H1 (cell line): Measurements from ENCODE around the gene CIITA. TPM values are rescaled to one million over a fixed set of nuclear protein-coding genes. Genes with fewer than 3 reads are reported as not detected.

Experiments
- CTCF ChIA-PET: fragments of 300-600 bp; sonication (Branson Sonifier 250); formaldehyde crosslinking; loops from one replicate; lab custom pipeline; 2021; ENCODE audit not compliant: partially characterized antibody; lab: Charles Lee
- POLR2A ChIA-PET: fragments of 300-600 bp; sonication (Branson Sonifier 250); formaldehyde crosslinking; loops from one replicate; lab custom pipeline; 2021; ENCODE audit warnings: inconsistent platforms; ENCODE audit not compliant: partially characterized antibody; lab: Charles Lee
- DNase-seq, 2 experiments: peaks; one replicate each; pipeline versions ENCODE4 v3.0.0 to v3.0.0-alpha.2; 2010 to 2022; ENCODE audit warnings: low spot score in 2 of 2, low read depth in 1 of 2, mixed read lengths in 1 of 2
- FAIRE-seq: peaks from 2 replicates; lab custom pipeline; 2011; peaks lifted over from hg19 to GRCh38; lab: Jason Lieb, UNC
- H2AFZ ChIP-seq: 2 replicates; pipeline ENCODE4 v1.8.1; 2012; ENCODE audit warnings: low read length, inconsistent platforms
- H2AK5ac ChIP-seq: 2 replicates; pipeline ENCODE4 v1.6.1; 2013; ENCODE audit warnings: low read depth, low read length
- H2BK120ac ChIP-seq: replicated peaks from 2 replicates; pipeline ENCODE3; 2013; ENCODE audit warnings: low read depth, low read length, inconsistent platforms
- H2BK12ac ChIP-seq: 2 replicates; pipeline ENCODE4 v1.6.1; 2013; ENCODE audit warnings: low read depth, low read length
- H2BK15ac ChIP-seq: 2 replicates; pipeline ENCODE4 v1.6.1; 2013; ENCODE audit warnings: low read length
- H2BK20ac ChIP-seq: 2 replicates; pipeline ENCODE4 v1.6.1; 2013; ENCODE audit warnings: low read length
- H2BK5ac ChIP-seq: 2 replicates; pipeline ENCODE4 v1.6.1; 2013; ENCODE audit warnings: low read depth, low read length
- H3K14ac ChIP-seq: 2 replicates; pipeline ENCODE4 v1.6.1; 2013; ENCODE audit warnings: inconsistent platforms; ENCODE audit not compliant: insufficient read length
- H3K18ac ChIP-seq: 2 replicates; pipeline ENCODE4 v1.6.1; 2013; ENCODE audit warnings: low read length; ENCODE audit errors: extremely low read depth
- H3K23ac ChIP-seq: 2 replicates; pipeline ENCODE4 v1.6.1; 2013; ENCODE audit warnings: inconsistent platforms; ENCODE audit not compliant: insufficient read length
- H3K23me2 ChIP-seq: 2 replicates; pipeline ENCODE4 v1.6.1; 2013; ENCODE audit warnings: low read depth, low read length
- H3K27ac ChIP-seq: 2 replicates; pipeline ENCODE4 v1.6.1; 2011; ENCODE audit warnings: low read depth, low read length, inconsistent platforms
- H3K27me3 ChIP-seq, 4 experiments: replicated peaks in 1 of 4; 1 replicate in 1 of 4; 2 replicates in 3 of 4; pipeline versions ENCODE4 v1.6.1 to v1.8.1; 2011 to 2013; ENCODE audit warnings: low read length in 3 of 4, mild to moderate bottlenecking in 3 of 4, inconsistent platforms in 2 of 4, mixed read lengths in 2 of 4, moderate library complexity in 1 of 4; ENCODE audit not compliant: control insufficient read depth in 3 of 4, insufficient read depth in 3 of 4; ENCODE audit errors: extremely low read depth in 1 of 4
- H3K36me3 ChIP-seq, 4 experiments: 2 replicates each; pipeline versions ENCODE4 v1.6.1 to v1.8.1; 2011 to 2013; ENCODE audit warnings: mild to moderate bottlenecking in 4 of 4, low read length in 3 of 4, moderate library complexity in 2 of 4, control low read depth in 1 of 4, inconsistent platforms in 1 of 4; ENCODE audit not compliant: insufficient read depth in 4 of 4, control insufficient read depth in 2 of 4
- H3K4ac ChIP-seq: replicated peaks from 2 replicates; pipeline ENCODE3; 2013; ENCODE audit warnings: low read length, low read depth, mixed read lengths, inconsistent platforms; ENCODE audit not compliant: insufficient read length
- H3K4me1 ChIP-seq, 4 experiments: replicated peaks in 1 of 4; 1 replicate in 1 of 4; 2 replicates in 3 of 4; pipeline versions ENCODE4 v1.6.1 to v1.8.1; 2011 to 2013; ENCODE audit warnings: low read length in 3 of 4, inconsistent platforms in 2 of 4, mixed read lengths in 1 of 4; ENCODE audit not compliant: insufficient read depth in 4 of 4, control insufficient read depth in 3 of 4
- H3K4me2 ChIP-seq, 2 experiments: 2 replicates each; pipeline versions ENCODE4 v1.6.1 to v1.8.1; 2011 to 2013; ENCODE audit warnings: low read depth in 2 of 2, low read length in 2 of 2, control low read depth in 1 of 2, inconsistent platforms in 1 of 2, mild to moderate bottlenecking in 1 of 2; ENCODE audit not compliant: insufficient read depth in 1 of 2
- H3K4me3 ChIP-seq, 4 experiments: fragments of 200-600, 300-600 bp in 1 of 4; sonication (generic), shearing (Covaris generic), sonication (Bioruptor Twin) in 1 of 4; 2 replicates each; pipeline versions ENCODE4 v1.5.1 to v1.8.1; 2011 to 2016; ENCODE audit warnings: low read length in 4 of 4, low read depth in 3 of 4, control low read depth in 2 of 4, inconsistent platforms in 2 of 4, mild to moderate bottlenecking in 2 of 4, mixed read lengths in 1 of 4, moderate library complexity in 1 of 4; ENCODE audit not compliant: insufficient read depth in 2 of 4; ENCODE audit errors: extremely low read depth in 1 of 4
- H3K56ac ChIP-seq: replicated peaks from 2 replicates; pipeline ENCODE3; 2013; ENCODE audit warnings: low read depth, mild to moderate bottlenecking, mixed read lengths, low read length, inconsistent platforms; ENCODE audit not compliant: insufficient read length
- H3K79me1 ChIP-seq: 2 replicates; pipeline ENCODE4 v1.6.1; 2013; ENCODE audit warnings: low read depth, low read length, control low read depth
- H3K79me2 ChIP-seq, 2 experiments: 2 replicates each; pipeline versions ENCODE4 v1.6.1 to v1.8.1; 2012 to 2013; ENCODE audit warnings: low read length in 2 of 2, mild to moderate bottlenecking in 2 of 2, inconsistent platforms in 1 of 2; ENCODE audit not compliant: insufficient read depth in 2 of 2, control insufficient read depth in 1 of 2
- H3K9ac ChIP-seq, 4 experiments: replicated peaks in 1 of 4; 1 replicate in 1 of 4; 2 replicates in 3 of 4; pipeline versions ENCODE4 v1.6.1 to v1.8.1; 2011 to 2013; ENCODE audit warnings: low read depth in 3 of 4, low read length in 3 of 4, control low read depth in 2 of 4, mild to moderate bottlenecking in 2 of 4, moderate library complexity in 2 of 4, inconsistent platforms in 1 of 4; ENCODE audit errors: extremely low read depth in 1 of 4
- H3K9me3 ChIP-seq, 2 experiments: 2 replicates each; pipeline versions ENCODE4 v1.6.1 to v1.8.1; 2012 to 2013; ENCODE audit warnings: mild to moderate bottlenecking in 2 of 2, moderate library complexity in 2 of 2, control low read depth in 1 of 2, inconsistent platforms in 1 of 2, low read depth in 1 of 2, low read length in 1 of 2, mixed read lengths in 1 of 2; ENCODE audit not compliant: insufficient read depth in 2 of 2
- H4K20me1 ChIP-seq, 2 experiments: replicated peaks in 1 of 2; 2 replicates each; pipeline versions ENCODE3 to v1.8.1; 2011 to 2013; ENCODE audit warnings: inconsistent platforms in 2 of 2, low read length in 2 of 2, mild to moderate bottlenecking in 1 of 2; ENCODE audit not compliant: insufficient read depth in 2 of 2, control insufficient read depth in 1 of 2
- H4K5ac ChIP-seq: 2 replicates; pipeline ENCODE4 v1.6.1; 2013; ENCODE audit warnings: low read length, low read depth, mixed read lengths, inconsistent platforms; ENCODE audit not compliant: insufficient read length
- H4K8ac ChIP-seq: 2 replicates; pipeline ENCODE4 v1.8.0; 2013; ENCODE audit warnings: mild to moderate bottlenecking, moderate library complexity, low read length, inconsistent platforms; ENCODE audit not compliant: insufficient read depth; ENCODE audit errors: extremely low read depth
- H4K91ac ChIP-seq: replicated peaks from 2 replicates; pipeline ENCODE3; 2013; ENCODE audit warnings: low read length, mixed read lengths, inconsistent platforms; ENCODE audit not compliant: insufficient read length
- CREB1 ChIP-seq: IDR thresholded peaks from 2 replicates; pipeline ENCODE4 v1.6.1; 2012; ENCODE audit warnings: inconsistent platforms
- EP300 ChIP-seq, 2 experiments: IDR thresholded peaks; 1 replicate in 1 of 2; 2 replicates in 1 of 2; pipeline ENCODE4 v1.6.1; 2011 to 2012; ENCODE audit warnings: low read depth in 2 of 2, low read length in 2 of 2, mild to moderate bottlenecking in 2 of 2, borderline replicate concordance in 1 of 2, inconsistent platforms in 1 of 2, moderate library complexity in 1 of 2
- GABPA ChIP-seq: IDR thresholded peaks from 2 replicates; pipeline ENCODE4 v1.6.1; 2011; ENCODE audit warnings: mild to moderate bottlenecking, low read length, moderate library complexity, borderline replicate concordance; ENCODE audit not compliant: insufficient read depth
- GTF2F1 ChIP-seq: IDR thresholded peaks from 2 replicates; pipeline ENCODE4 v1.6.1; 2012; ENCODE audit warnings: low read depth, low read length, improper control_type of control experiment, borderline replicate concordance
- HDAC6 ChIP-seq: IDR thresholded peaks from one replicate; pipeline ENCODE4 v1.7.1; 2012; ENCODE audit warnings: low read depth, mild to moderate bottlenecking, inconsistent platforms, low read length, moderate library complexity
- KDM4A ChIP-seq: IDR thresholded peaks from one replicate; pipeline ENCODE4 v1.7.1; 2012; ENCODE audit warnings: low read depth, mild to moderate bottlenecking, moderate library complexity, low read length, inconsistent platforms; ENCODE audit not compliant: severe bottlenecking
- MAFK ChIP-seq: IDR thresholded peaks from 2 replicates; pipeline ENCODE4 v1.6.1; 2012; ENCODE audit warnings: low read depth, mild to moderate bottlenecking, improper control_type of control experiment, low read length
- NANOG ChIP-seq: IDR thresholded peaks from 2 replicates; pipeline ENCODE4 v1.6.1; 2011; ENCODE audit warnings: low read length, low read depth, mild to moderate bottlenecking, inconsistent platforms; ENCODE audit not compliant: insufficient read depth, poor library complexity, severe bottlenecking
- POLR2A ChIP-seq, 2 experiments: IDR thresholded peaks; 1 replicate in 1 of 2; 2 replicates in 1 of 2; pipeline ENCODE4 v1.6.1; 2011; ENCODE audit warnings: low read depth in 2 of 2, low read length in 2 of 2, mild to moderate bottlenecking in 2 of 2; ENCODE audit errors: control extremely low read depth in 1 of 2
- POLR2AphosphoS5 ChIP-seq: IDR thresholded peaks from 2 replicates; pipeline ENCODE4 v1.6.1; 2011; ENCODE audit warnings: low read depth, low read length
- SP2 ChIP-seq: IDR thresholded peaks from 2 replicates; pipeline ENCODE4 v1.6.1; 2012; ENCODE audit warnings: mild to moderate bottlenecking, low read length, inconsistent platforms
- SUZ12 ChIP-seq: fragments of 200-600 bp; sonication (generic); IDR thresholded peaks from 2 replicates; pipeline ENCODE4 v1.6.1; 2012; ENCODE audit warnings: mild to moderate bottlenecking, inconsistent platforms, low read length, moderate library complexity, mixed read lengths
- TAF1 ChIP-seq: IDR thresholded peaks from 2 replicates; pipeline ENCODE4 v1.6.1; 2011; ENCODE audit warnings: mild to moderate bottlenecking, low read depth, low read length
- WGBS, 2 experiments: shearing (Covaris generic) in 1 of 2; methylation state at CpG; one replicate each; pipeline versions ENCODE4 v1.1.6 to v1.1.7; 2013 to 2015; ENCODE audit warnings: low lambda C conversion rate in 2 of 2, mixed read lengths in 2 of 2, inconsistent platforms in 1 of 2, low coverage in 1 of 2, missing lambda C conversion rate in 1 of 2; ENCODE audit not compliant: insufficient replicate concordance in 2 of 2, insufficient coverage in 1 of 2, insufficient read length in 1 of 2; ENCODE audit errors: extremely low coverage in 1 of 2, missing lambda C conversion rate in 1 of 2; 5-methylcytosine and 5-hydroxymethylcytosine counted together
- polyA plus RNA-seq, 7 experiments: library from polyadenylated mRNA; depleted of rRNA in 3 of 7; stranded (reverse) in 5 of 7; unstranded in 2 of 7; fragments of >200 nt in 5 of 7; fragments of 200-250 nt in 2 of 7; gene quantifications; 1 replicate in 5 of 7; 2 replicates in 1 of 7; 4 replicates in 1 of 7; pipeline versions ENCODE4 v1.2.1 to v1.2.3, GENCODE V29; 2011 to 2013; ENCODE audit warnings: missing spikeins in 2 of 7, mixed read lengths in 2 of 7
- total RNA-seq: library from RNA; stranded (reverse); fragmentation: NEBNext Ultra II Directional; extraction: Animal tissue kit (Norgen Biotek cat#: 25700); gene quantifications from 2 replicates; pipeline ENCODE4 v1.2.1, GENCODE V29; 2021
- TF ChIP-seq, protein P1 (sequence below): IDR thresholded peaks from 2 replicates; pipeline ENCODE4 v1.6.1; 2012; ENCODE audit warnings: inconsistent platforms

The CIITA gene
- total and polyA plus RNA-seq, 2 of the 8 experiments (the other 6 are each of a cell fraction or from before 2014, with no cell fraction given): 0.07 to 0.17 TPM

DNA sequence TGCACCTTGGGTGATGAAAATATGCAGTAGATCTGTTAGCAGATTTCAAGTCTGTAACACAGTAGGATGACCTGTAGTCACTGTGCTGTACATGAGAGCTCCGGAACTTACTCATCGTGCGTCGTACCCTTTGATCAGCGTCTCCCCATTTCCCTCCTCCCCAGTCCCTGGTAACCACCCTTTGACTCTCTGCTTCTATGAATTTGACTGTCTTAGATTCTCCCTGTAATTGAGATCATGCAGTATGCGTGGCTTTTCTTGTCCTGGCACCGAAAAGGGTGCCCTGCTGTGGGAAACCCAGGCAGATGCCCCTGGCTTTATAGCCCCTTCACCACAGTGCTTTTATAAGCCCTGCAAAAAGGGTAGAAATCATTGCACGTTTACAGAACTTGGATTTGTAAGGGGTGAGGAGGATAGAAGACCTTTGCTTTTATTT lies 87.9 kb downstream of the CIITA start:
- H2BK20ac ChIP-seq: no peak overlapping the region
- no peak overlapping the region for H3K4me3 ChIP-seq
- WGBS, 2 experiments: 91% methylated on average over 8 of the region's 8 CpGs; no CpG with 5 or more reads in 1 of the 2 experiments
- H3K9me3 ChIP-seq: no peaks in the 10 kb centered on the region
- H3K4me1 ChIP-seq: peaks cover 0 to 4% (median 2%) of the 10 kb centered on the region in 4 experiments; a peak in 4 of 7 replicates
- H3K4me2 ChIP-seq: no peak overlapping the region
- no peak overlapping the region for H4K8ac ChIP-seq
- DNase-seq (no peak), FAIRE-seq (no peak)
- no peak overlapping the region for H3K23ac ChIP-seq
- no peak overlapping the region for H4K91ac ChIP-seq
- ChIA-PET CTCF (interaction anchor here (0.5 to 8.0 kb wide), 32 partner anchors 11 to 746 kb away, joined by 3 to 117 read pairs (median 5); partner anchors contain the start of gene SOCS1), POLR2A (interaction anchor here (0.6 to 2.8 kb wide), 3 partner anchors 14 to 511 kb away, joined by 3 to 11 read pairs (median 3); no protein-coding TSS in a partner anchor)
- no peak overlapping the region for H2AFZ ChIP-seq
- no peak overlapping the region for H3K14ac ChIP-seq
- no peak overlapping the region for H4K5ac ChIP-seq
- H3K9ac ChIP-seq: no peak overlapping the region
- no peak overlapping the region for H3K18ac ChIP-seq
- H3K4ac ChIP-seq: no peak overlapping the region
- 0 out of 2 replicates have a peak, but pooled peaks cover 2% of the 10 kb centered on the region for H3K79me1 ChIP-seq
- H2AK5ac ChIP-seq: no peak overlapping the region
- no peaks in the 10 kb centered on the region for H3K79me2 ChIP-seq
- no peak overlapping the region for H2BK12ac ChIP-seq
- no peak overlapping the region for H3K56ac ChIP-seq
- H3K27ac ChIP-seq: no peak overlapping the region
- no peaks in the 10 kb centered on the region for H3K27me3 ChIP-seq
- no peak overlapping the region for H2BK120ac ChIP-seq
- H3K23me2 ChIP-seq: no peaks in the 10 kb centered on the region
- no peak overlapping the region for H2BK15ac ChIP-seq
- no peak overlapping the region for H2BK5ac ChIP-seq
- H4K20me1 ChIP-seq: peaks cover 0 to 2% of the 10 kb centered on the region in 2 experiments
- H3K36me3 ChIP-seq: peaks cover 0 to 10% (median 2%) of the 10 kb centered on the region in 4 experiments; a peak in 3 of 8 replicates
- no peak for TF ChIP-seq SUZ12
- no peak for TF ChIP-seq MAFK
- TF ChIP-seq GTF2F1: no peak
- no peak for TF ChIP-seq POLR2AphosphoS5
- TF ChIP-seq NANOG: no peak
- TF ChIP-seq KDM4A: no peak
- TF ChIP-seq HDAC6: no peak
- TF ChIP-seq, protein P1, sequence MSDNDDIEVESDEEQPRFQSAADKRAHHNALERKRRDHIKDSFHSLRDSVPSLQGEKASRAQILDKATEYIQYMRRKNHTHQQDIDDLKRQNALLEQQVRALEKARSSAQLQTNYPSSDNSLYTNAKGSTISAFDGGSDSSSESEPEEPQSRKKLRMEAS: no peak
- no peak for TF ChIP-seq EP300 (IDR thresholded peaks at IDR 0.05; ENCODE audit: borderline replicate concordance in 1 of 2, low read depth in 2 of 2, low read length in 2 of 2)
- no peak for TF ChIP-seq SP2
- no peak for TF ChIP-seq POLR2A (IDR thresholded peaks at IDR 0.05; ENCODE audit: control extremely low read depth in 1 of 2, low read depth in 2 of 2, low read length in 2 of 2)
- TF ChIP-seq CREB1: no peak
- TF ChIP-seq TAF1: no peak
- no peak for TF ChIP-seq GABPA
